HCT116 (cell line): Measurements from ENCODE around the gene MAML2. TPM values are rescaled to one million over a fixed set of nuclear protein-coding genes. Genes with fewer than 3 reads are reported as not detected.

ENCODE experiments used
- ATAC-seq: fragments of 200-7000 bp; cut with Tn5 transposase; 2 replicates; pipeline ENCODE4 v1.9.1; 2020; ENCODE audit warnings: mild to moderate bottlenecking, moderate library complexity
- BruUV-seq: library from RNA; stranded (reverse); fragments of 400-500 nt; replicated peaks from 2 replicates; lab custom pipeline; 2021; lab: Mats Ljungman, UMichigan
- CTCF ChIA-PET: fragments of 300-600 bp; sonication (Branson Sonifier 250); formaldehyde crosslinking; loops from one replicate; lab custom pipeline; 2021; ENCODE audit warnings: antibody characterized with exemption; lab: Charles Lee
- POLR2A ChIA-PET: fragments of 300-600, 350-600 bp; sonication (Branson Sonifier 250); formaldehyde crosslinking; loops from one replicate; lab custom pipeline; 2021; ENCODE audit warnings: antibody characterized with exemption; lab: Charles Lee
- RAD21 ChIA-PET, 2 experiments: fragments of 300-600 bp; sonication (Branson Sonifier 250); formaldehyde crosslinking; loops; one replicate each; lab custom pipeline; 2023; ENCODE audit warnings: low total read pairs in 2 of 2; ENCODE audit not compliant: uncharacterized antibody in 2 of 2, unreplicated experiment in 2 of 2, low non-redundant PET in 1 of 2; lab: Charles Lee
- DNase-seq: peaks from one replicate; pipeline ENCODE4 v3.0.0-alpha.2; 2010; ENCODE audit warnings: low read depth, low spot score
- H2AFZ ChIP-seq: fragments of 200-600 bp; shearing (Covaris generic), sonication (generic); 2 replicates; pipeline ENCODE4 v1.6.1; 2017; ENCODE audit warnings: low read depth, mixed run types, mixed read lengths, antibody characterized with exemption, low read length; ENCODE audit not compliant: poor library complexity, severe bottlenecking
- H3K27ac ChIP-seq: 2 replicates; pipeline ENCODE4 v1.5.1; 2012; ENCODE audit warnings: low read depth, low read length
- H3K27me3 ChIP-seq: fragments of 200-600 bp; sonication (generic); 2 replicates; pipeline ENCODE4 v1.6.1; 2016; ENCODE audit warnings: mixed run types, low read length, mixed read lengths; ENCODE audit not compliant: insufficient read depth
- H3K36me3 ChIP-seq, 2 experiments: fragments of 200-500 bp in 1 of 2; fragments of 200-600 bp in 1 of 2; sonication (Bioruptor generic) in 1 of 2; sonication (generic) in 1 of 2; 2 replicates each; pipeline versions ENCODE4 v1.5.1 to v1.6.1; 2014 to 2016; ENCODE audit warnings: low read length in 2 of 2, inconsistent platforms in 1 of 2, mixed read lengths in 1 of 2, mixed run types in 1 of 2; ENCODE audit not compliant: insufficient read depth in 2 of 2, control insufficient read depth in 1 of 2
- H3K4me1 ChIP-seq, 2 experiments: fragments of 200-600 bp in 1 of 2; sonication (generic) in 1 of 2; 2 replicates each; pipeline versions ENCODE4 v1.5.1 to v1.6.1; 2012 to 2017; ENCODE audit warnings: low read length in 2 of 2, inconsistent platforms in 1 of 2, mild to moderate bottlenecking in 1 of 2, mixed read lengths in 1 of 2, mixed run types in 1 of 2, moderate library complexity in 1 of 2; ENCODE audit not compliant: insufficient read depth in 2 of 2, control insufficient read depth in 1 of 2
- H3K4me2 ChIP-seq: fragments of 200-600 bp; sonication (generic); 2 replicates; pipeline ENCODE4 v1.6.1; 2017; ENCODE audit warnings: mixed run types, low read length, mixed read lengths
- H3K4me3 ChIP-seq, 2 experiments: fragments of 200-600 bp in 1 of 2; sonication (generic) in 1 of 2; replicated peaks in 1 of 2; 2 replicates each; pipeline ENCODE4 v1.5.1; 2011 to 2016; ENCODE audit warnings: low read length in 2 of 2, control low read depth in 1 of 2, low read depth in 1 of 2, mild to moderate bottlenecking in 1 of 2, mixed read lengths in 1 of 2, mixed run types in 1 of 2
- H3K79me2 ChIP-seq: fragments of 200-600 bp; sonication (generic); 2 replicates; pipeline ENCODE4 v1.6.1; 2017; ENCODE audit warnings: mild to moderate bottlenecking, mixed run types, low read length, moderate library complexity, mixed read lengths; ENCODE audit not compliant: insufficient read depth
- H3K9ac ChIP-seq: fragments of 200-600 bp; sonication (generic); 2 replicates; pipeline ENCODE4 v1.6.1; 2016; ENCODE audit warnings: low read length, mixed read lengths
- H3K9me2 ChIP-seq: fragments of 200-600 bp; sonication (generic), shearing (Covaris generic); 2 replicates; pipeline ENCODE4 v1.6.1; 2017; ENCODE audit warnings: mixed run types, mild to moderate bottlenecking, moderate library complexity; ENCODE audit not compliant: insufficient read depth
- H3K9me3 ChIP-seq, 2 experiments: fragments of 200-500 bp in 1 of 2; fragments of 200-600 bp in 1 of 2; sonication (Bioruptor generic) in 1 of 2; sonication (generic) in 1 of 2; 2 replicates each; pipeline ENCODE4 v1.6.1; 2014 to 2017; ENCODE audit warnings: low read length in 2 of 2, mixed read lengths in 2 of 2, inconsistent platforms in 1 of 2, low read depth in 1 of 2, mild to moderate bottlenecking in 1 of 2, mixed run types in 1 of 2, moderate library complexity in 1 of 2; ENCODE audit not compliant: control insufficient read depth in 1 of 2, insufficient read depth in 1 of 2
- H4K20me1 ChIP-seq: fragments of 200-600 bp; sonication (generic), shearing (Covaris generic); 2 replicates; pipeline ENCODE4 v1.6.1; 2017; ENCODE audit warnings: mixed run types, mild to moderate bottlenecking, moderate library complexity; ENCODE audit not compliant: insufficient read depth
- CEBPB ChIP-seq: IDR thresholded peaks from 2 replicates; pipeline ENCODE4 v1.6.1; 2012; ENCODE audit warnings: low read depth
- EGR1 ChIP-seq: IDR thresholded peaks from 2 replicates; pipeline ENCODE4 v1.6.1; 2012; ENCODE audit warnings: low read depth
- ELF1 ChIP-seq: IDR thresholded peaks from 2 replicates; pipeline ENCODE4 v1.6.1; 2012; ENCODE audit warnings: low read depth, borderline replicate concordance
- EZH2 ChIP-seq: fragments of 200-600 bp; sonication (generic); IDR thresholded peaks from 2 replicates; pipeline ENCODE4 v1.6.1; 2017; ENCODE audit warnings: antibody characterized with exemption, mixed run types
- POLR2A ChIP-seq: IDR thresholded peaks from 2 replicates; pipeline ENCODE4 v1.7.0; 2011; ENCODE audit warnings: borderline replicate concordance; ENCODE audit not compliant: insufficient read depth, insufficient read length; ENCODE audit errors: extremely low read depth
- SRF ChIP-seq: IDR thresholded peaks from 2 replicates; pipeline ENCODE4 v1.6.1; 2012; ENCODE audit warnings: low read depth
- TCF7L2 ChIP-seq: IDR thresholded peaks from 2 replicates; pipeline ENCODE4 v1.7.0; 2011; ENCODE audit warnings: borderline replicate concordance, inconsistent platforms; ENCODE audit not compliant: insufficient read depth, insufficient read length; ENCODE audit errors: extremely low read depth
- YY1 ChIP-seq: IDR thresholded peaks from 2 replicates; pipeline ENCODE4 v1.6.1; 2011; ENCODE audit warnings: low read length, low read depth, moderate library complexity, mild to moderate bottlenecking; ENCODE audit not compliant: insufficient replicate concordance; ENCODE audit errors: extremely low read depth
- ZNF274 ChIP-seq: fragments of 200-500 bp; sonication (Bioruptor generic); IDR thresholded peaks from 2 replicates; pipeline ENCODE4 v1.6.1; 2014; ENCODE audit warnings: mild to moderate bottlenecking, low read depth, low read length, inconsistent platforms
- intact Hi-C: fragments of 100-400 bp; cut with micrococcal nuclease; formaldehyde crosslinking; loops from 2 replicates; pipeline ENCODE4 v1.10.0; 2022
- total RNA-seq: library from RNA; stranded (reverse); gene quantifications from one replicate; pipeline ENCODE4 v1.2.1, GENCODE V29; 2021; ENCODE audit not compliant: unreplicated experiment
- TF ChIP-seq, protein P1 (sequence below), 3 experiments: fragments of 200-600 bp in 1 of 3; sonication (generic) in 1 of 3; IDR thresholded peaks in 2 of 3; conservative IDR thresholded peaks in 1 of 3; 2 replicates each; pipeline ENCODE4 v1.5.1; 2012 to 2017; ENCODE audit warnings: low read depth in 2 of 3, low read length in 2 of 3, antibody characterized with exemption in 1 of 3, borderline replicate concordance in 1 of 3, control low read depth in 1 of 3, mild to moderate bottlenecking in 1 of 3, mixed read lengths in 1 of 3, mixed run types in 1 of 3, moderate library complexity in 1 of 3; ENCODE audit not compliant: insufficient read depth in 1 of 3
- TF ChIP-seq, protein P2 (sequence below): IDR thresholded peaks from 2 replicates; pipeline ENCODE4 v1.6.1; 2011; ENCODE audit warnings: mild to moderate bottlenecking, low read length, moderate library complexity; ENCODE audit not compliant: insufficient replicate concordance; ENCODE audit errors: extremely low read depth
- TF ChIP-seq, protein P3 (sequence below): IDR thresholded peaks from 2 replicates; pipeline ENCODE4 v1.6.1; 2012
- TF ChIP-seq, protein P4 (sequence below): IDR thresholded peaks from 2 replicates; pipeline ENCODE4 v1.6.1; 2012

MAML2 gene
- total RNA-seq, 1 experiment from 2014 or later: 2.6 TPM

DNA sequence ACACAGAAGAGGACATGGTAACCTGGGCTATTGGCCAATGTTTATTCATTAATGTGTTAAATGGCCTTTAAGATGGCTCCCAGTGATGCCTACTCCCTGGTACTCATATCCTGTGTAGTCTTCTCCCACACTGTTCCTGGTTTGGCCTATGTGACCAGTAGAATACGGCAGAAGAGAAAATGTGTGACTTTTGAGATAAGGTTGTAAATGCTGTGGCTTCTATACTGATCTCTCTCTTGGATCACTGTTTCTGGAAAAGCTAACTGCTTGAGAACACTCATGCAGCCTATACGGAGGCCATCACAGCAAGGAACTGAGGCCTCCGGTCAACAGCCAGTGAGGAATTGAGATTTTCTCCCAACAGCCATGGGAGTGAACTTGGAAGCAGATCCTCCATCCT lies 24.1 kb downstream of the MAML2 start:
- POLR2A ChIA-PET: no interaction called here
- Histone ChIP-seq H3K9me3 (no peaks in the 10 kb centered on the region), H4K20me1 (no peaks in the 10 kb centered on the region), H3K4me2 (no peak overlapping the region), H3K9ac (no peak overlapping the region), H3K79me2 (no peaks in the 10 kb centered on the region)
- BruUV-seq: no TSS peak
- TF ChIP-seq YY1: no peak
- TF ChIP-seq SRF: no peak
- TF ChIP-seq, all 23 proteins: peak for 0
- Histone ChIP-seq H3K27ac (no peak overlapping the region), H3K4me1 (peaks cover 12 to 24% of the 10 kb centered on the region in 2 experiments), H3K27me3 (no peaks in the 10 kb centered on the region), H2AFZ (no peak overlapping the region), H3K4me3 (no peak overlapping the region), H3K36me3 (no peaks in the 10 kb centered on the region), H3K9me2 (no peaks in the 10 kb centered on the region)
- ChIA-PET RAD21 (no interaction called here), CTCF (no interaction called here)
- intact Hi-C loops: no loop called here
- no peak for DNase-seq
- ATAC-seq: no peak

DNA sequence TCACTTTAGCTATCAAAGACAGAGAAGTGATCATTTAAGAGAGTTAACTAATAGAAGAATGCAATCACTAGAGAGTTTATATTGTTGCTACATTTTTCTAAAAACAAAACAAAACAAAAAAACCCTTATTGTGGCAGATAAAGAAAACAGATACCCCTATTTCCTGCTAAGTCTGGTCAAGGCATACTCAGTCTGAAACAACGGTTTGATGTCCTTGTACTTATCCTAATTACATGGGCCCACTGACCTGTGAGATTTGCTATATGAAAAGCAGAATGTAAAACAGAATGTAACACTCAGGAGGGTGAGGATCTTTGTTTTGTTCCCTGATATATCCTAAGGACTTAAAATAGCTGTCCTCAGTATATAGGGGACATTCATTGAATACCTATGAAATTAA lies 24.6 kb downstream of the MAML2 start:
- Histone ChIP-seq H3K79me2 (no peaks in the 10 kb centered on the region), H3K27ac (no peak overlapping the region), H2AFZ (no peak overlapping the region), H3K4me3 (no peak overlapping the region), H3K9me2 (no peaks in the 10 kb centered on the region), H3K4me1 (peaks cover 15 to 24% of the 10 kb centered on the region in 2 experiments), H3K4me2 (no peak overlapping the region), H3K9me3 (no peaks in the 10 kb centered on the region), H3K9ac (no peak overlapping the region), H3K27me3 (no peaks in the 10 kb centered on the region), H3K36me3 (no peaks in the 10 kb centered on the region), H4K20me1 (no peaks in the 10 kb centered on the region)
- ATAC-seq (no peak), DNase-seq (no peak)
- no TSS peak for BruUV-seq
- TF ChIP-seq POLR2A (no peak), TCF7L2 (no peak), EZH2 (no peak), ZNF274 (no peak), EGR1 (no peak), SRF (no peak), ELF1 (no peak), CEBPB (no peak)
- TF ChIP-seq, protein P1, sequence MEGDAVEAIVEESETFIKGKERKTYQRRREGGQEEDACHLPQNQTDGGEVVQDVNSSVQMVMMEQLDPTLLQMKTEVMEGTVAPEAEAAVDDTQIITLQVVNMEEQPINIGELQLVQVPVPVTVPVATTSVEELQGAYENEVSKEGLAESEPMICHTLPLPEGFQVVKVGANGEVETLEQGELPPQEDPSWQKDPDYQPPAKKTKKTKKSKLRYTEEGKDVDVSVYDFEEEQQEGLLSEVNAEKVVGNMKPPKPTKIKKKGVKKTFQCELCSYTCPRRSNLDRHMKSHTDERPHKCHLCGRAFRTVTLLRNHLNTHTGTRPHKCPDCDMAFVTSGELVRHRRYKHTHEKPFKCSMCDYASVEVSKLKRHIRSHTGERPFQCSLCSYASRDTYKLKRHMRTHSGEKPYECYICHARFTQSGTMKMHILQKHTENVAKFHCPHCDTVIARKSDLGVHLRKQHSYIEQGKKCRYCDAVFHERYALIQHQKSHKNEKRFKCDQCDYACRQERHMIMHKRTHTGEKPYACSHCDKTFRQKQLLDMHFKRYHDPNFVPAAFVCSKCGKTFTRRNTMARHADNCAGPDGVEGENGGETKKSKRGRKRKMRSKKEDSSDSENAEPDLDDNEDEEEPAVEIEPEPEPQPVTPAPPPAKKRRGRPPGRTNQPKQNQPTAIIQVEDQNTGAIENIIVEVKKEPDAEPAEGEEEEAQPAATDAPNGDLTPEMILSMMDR (IDR thresholded peaks at IDR 0.05 in 2 of 3, conservative IDR thresholded peaks at IDR 0.05 in 1 of 3; ENCODE audit: borderline replicate concordance in 1 of 3, insufficient read depth in 1 of 3, low read depth in 2 of 3, low read length in 2 of 3): no peak
- TF ChIP-seq, protein P2, sequence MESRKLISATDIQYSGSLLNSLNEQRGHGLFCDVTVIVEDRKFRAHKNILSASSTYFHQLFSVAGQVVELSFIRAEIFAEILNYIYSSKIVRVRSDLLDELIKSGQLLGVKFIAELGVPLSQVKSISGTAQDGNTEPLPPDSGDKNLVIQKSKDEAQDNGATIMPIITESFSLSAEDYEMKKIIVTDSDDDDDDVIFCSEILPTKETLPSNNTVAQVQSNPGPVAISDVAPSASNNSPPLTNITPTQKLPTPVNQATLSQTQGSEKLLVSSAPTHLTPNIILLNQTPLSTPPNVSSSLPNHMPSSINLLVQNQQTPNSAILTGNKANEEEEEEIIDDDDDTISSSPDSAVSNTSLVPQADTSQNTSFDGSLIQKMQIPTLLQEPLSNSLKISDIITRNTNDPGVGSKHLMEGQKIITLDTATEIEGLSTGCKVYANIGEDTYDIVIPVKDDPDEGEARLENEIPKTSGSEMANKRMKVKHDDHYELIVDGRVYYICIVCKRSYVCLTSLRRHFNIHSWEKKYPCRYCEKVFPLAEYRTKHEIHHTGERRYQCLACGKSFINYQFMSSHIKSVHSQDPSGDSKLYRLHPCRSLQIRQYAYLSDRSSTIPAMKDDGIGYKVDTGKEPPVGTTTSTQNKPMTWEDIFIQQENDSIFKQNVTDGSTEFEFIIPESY: no peak
- TF ChIP-seq, protein P3, sequence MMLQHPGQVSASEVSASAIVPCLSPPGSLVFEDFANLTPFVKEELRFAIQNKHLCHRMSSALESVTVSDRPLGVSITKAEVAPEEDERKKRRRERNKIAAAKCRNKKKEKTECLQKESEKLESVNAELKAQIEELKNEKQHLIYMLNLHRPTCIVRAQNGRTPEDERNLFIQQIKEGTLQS: no peak
- TF ChIP-seq, protein P4, sequence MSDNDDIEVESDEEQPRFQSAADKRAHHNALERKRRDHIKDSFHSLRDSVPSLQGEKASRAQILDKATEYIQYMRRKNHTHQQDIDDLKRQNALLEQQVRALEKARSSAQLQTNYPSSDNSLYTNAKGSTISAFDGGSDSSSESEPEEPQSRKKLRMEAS: no peak
- POLR2A ChIA-PET: no interaction called here
- RAD21 ChIA-PET: no interaction called here
- intact Hi-C loops: no loop called here
- CTCF ChIA-PET: no interaction called here
